Adrenal gland (tissue), 5 donors: Measurements from ENCODE around the gene INHBC.

Experiments
- CTCF ChIP-seq, 6 experiments: fragments of 450-650 bp in 4 of 6; fragments of 200-600 bp in 2 of 6; sonication (generic) in 1 of 6; IDR thresholded peaks; 1 replicate in 5 of 6; 2 replicates in 1 of 6; pipeline versions ENCODE4 v1.5.1 to v1.8.0; 2016 to 2021; ENCODE audit warnings: antibody characterized with exemption in 6 of 6, mild to moderate bottlenecking in 2 of 6, moderate library complexity in 1 of 6
- POLR2A ChIP-seq, 2 donors: fragments of 450-650 bp; IDR thresholded peaks; one replicate each; pipeline ENCODE4 v1.6.1; 2017; ENCODE audit warnings: antibody characterized with exemption in 2 of 2, mild to moderate bottlenecking in 2 of 2, moderate library complexity in 1 of 2
- donor health status: DM: no; HTN: no; CAD: no.

GRCh38 chr12:57470286-57470969, 35.8 kb downstream of the INHBC start:
- TF ChIP-seq CTCF (IDR thresholded peaks at IDR 0.05) (no peak), POLR2A (IDR thresholded peaks at IDR 0.05) (no peak)
